GM12891 (cell line): ENCODE data around the gene AFF3.
A peak's percentile ranks its signal among the peaks of the same experiment; 100 is the strongest.

Experiments used
- DNase-seq: peaks from one replicate; pipeline ENCODE4 v3.0.0; 2011; ENCODE audit warnings: low spot score; ENCODE audit not compliant: insufficient read length
- FAIRE-seq: peaks from 2 replicates; lab custom pipeline; 2011; peaks lifted over from hg19 to GRCh38; lab: Jason Lieb, UNC
- PAX5 ChIP-seq: IDR thresholded peaks from 2 replicates; pipeline ENCODE4 v1.6.1; 2011; ENCODE audit warnings: low read length, moderate library complexity, mild to moderate bottlenecking; ENCODE audit not compliant: insufficient read depth, severe bottlenecking
- POLR2A ChIP-seq: IDR thresholded peaks from 2 replicates; pipeline ENCODE4 v1.6.1; 2011; ENCODE audit warnings: low read depth, low read length, control low read depth
- POLR2AphosphoS5 ChIP-seq: IDR thresholded peaks from 2 replicates; pipeline ENCODE4 v1.6.1; 2011; ENCODE audit warnings: low read depth, low read length, control low read depth
- POU2F2 ChIP-seq: IDR thresholded peaks from 2 replicates; pipeline ENCODE4 v1.6.1; 2011; ENCODE audit warnings: low read depth, mild to moderate bottlenecking, control low read depth, low read length, moderate library complexity
- SPI1 ChIP-seq: IDR thresholded peaks from 2 replicates; pipeline ENCODE4 v1.6.1; 2011; ENCODE audit warnings: low read depth, low read length, control low read depth
- TAF1 ChIP-seq: IDR thresholded peaks from 2 replicates; pipeline ENCODE4 v1.6.1; 2011; ENCODE audit warnings: low read depth, low read length, control low read depth

AFF3 gene

DNA sequence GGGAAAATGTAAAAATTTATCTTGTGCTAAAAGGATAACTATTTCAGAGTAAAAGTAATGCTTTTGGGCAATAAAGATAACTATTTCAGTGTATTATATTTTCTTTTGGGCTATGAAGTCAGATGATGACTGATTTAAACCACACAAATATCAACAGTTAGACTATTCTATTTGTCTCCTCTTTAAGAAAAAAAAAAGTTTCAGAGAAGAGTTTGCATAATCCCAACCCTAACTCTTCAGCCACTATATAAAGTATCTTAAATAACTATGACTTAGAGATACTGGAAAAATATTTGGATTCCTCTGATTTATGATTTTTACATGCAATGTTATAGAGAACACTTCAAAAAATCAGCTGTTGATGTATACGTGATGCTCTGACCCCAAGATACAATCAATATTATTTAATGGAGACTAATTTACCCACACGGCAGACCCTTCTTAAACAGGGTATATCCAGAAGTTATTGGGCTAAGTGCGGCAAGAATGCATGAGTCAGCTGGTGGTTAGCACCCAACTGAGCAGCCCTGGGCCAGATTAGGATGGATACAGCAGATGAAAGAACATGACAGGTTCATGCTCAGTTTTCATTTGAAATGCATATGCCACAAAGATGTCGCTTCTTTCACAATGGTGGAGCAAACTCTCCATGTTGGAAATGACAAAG lies 279.0 kb downstream of the AFF3 start:
- TF ChIP-seq POLR2AphosphoS5 (no peak), TAF1 (no peak), POU2F2 (no peak), PAX5 (no peak), POLR2A (no peak), SPI1 (no peak)
- FAIRE-seq (no peak), DNase-seq (no peak)

DNA sequence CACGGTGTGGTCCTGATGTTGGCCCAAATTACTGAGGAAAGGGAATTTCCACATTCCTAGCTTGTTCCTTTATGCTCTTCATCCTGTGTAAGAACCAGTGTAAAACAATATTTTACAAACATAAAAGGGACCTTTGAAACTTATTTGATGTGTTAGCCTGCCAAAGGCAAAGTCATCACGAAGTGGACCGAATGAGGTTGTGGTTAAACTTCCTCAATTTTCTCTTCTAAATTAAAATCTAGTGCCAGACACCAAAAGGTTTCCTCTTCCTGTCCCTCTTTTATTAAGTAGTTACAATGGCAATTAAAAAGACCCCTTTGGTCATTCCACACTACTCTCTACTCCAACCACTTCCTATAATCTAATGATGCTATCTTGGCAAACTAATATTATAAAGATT lies 279.8 kb downstream of the AFF3 start:
- DNase-seq (no peak), FAIRE-seq (no peak)
- no peak for TF ChIP-seq POLR2AphosphoS5
- TF ChIP-seq PAX5, result no peak
- TF ChIP-seq TAF1, result no peak
- TF ChIP-seq POU2F2, result no peak
- TF ChIP-seq SPI1, result no peak
- no peak for TF ChIP-seq POLR2A

DNA sequence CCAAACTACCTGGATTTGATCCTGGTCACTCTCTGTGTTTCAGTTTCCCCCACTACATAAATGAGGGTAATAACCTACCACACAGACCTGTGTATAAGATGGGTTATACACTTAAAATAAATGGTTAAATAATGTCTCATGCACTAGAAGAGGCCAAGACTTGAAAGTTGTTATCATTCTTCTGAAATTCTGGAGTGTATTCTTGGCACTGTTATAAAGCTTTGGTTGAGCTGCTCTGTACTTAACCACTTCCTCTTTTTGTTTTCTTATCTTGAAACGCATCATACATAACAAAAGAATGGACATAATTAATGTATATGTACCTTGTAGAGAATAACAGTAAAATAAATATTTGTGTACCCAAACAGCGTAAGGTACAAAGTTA lies 281.0 kb downstream of the AFF3 start:
- FAIRE-seq, result no peak

DNA sequence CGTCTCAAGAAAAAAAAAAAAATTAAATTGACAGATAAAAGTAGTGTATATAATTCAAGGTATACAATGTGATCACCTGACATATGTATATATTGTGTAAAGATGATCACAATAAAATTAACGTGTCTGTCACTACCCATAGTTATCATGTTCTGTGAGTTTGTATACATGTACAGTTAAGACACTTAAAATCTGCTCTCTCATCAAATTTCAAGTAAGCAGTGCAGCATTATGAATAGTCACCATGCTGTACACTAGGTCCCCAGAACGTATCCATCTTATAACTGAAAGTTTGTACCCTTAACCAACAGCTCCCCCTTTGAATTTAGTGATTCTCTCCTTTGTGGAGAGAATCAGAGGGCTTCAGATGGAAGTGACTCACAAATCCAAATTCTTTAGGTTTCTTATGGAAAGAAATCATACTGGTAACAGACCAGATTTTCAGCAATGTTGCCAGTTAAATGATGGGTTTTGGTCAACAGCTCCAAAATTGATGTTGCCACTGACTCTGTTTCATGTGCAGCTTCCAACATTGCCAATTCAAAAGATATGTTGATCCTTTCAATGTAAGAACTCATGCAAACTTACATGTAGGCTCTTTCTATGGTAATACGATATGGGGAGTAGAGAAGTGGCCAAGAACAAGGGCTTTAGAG lies 281.5 kb downstream of the AFF3 start:
- TF ChIP-seq POU2F2, result no peak
- TF ChIP-seq PAX5, result no peak
- no peak for TF ChIP-seq POLR2AphosphoS5
- TF ChIP-seq POLR2A, result no peak
- no peak for TF ChIP-seq TAF1
- TF ChIP-seq SPI1, result no peak
- no peak for FAIRE-seq
- DNase-seq, result no peak

More for the DNA sequence above, 281.0 kb downstream of the AFF3 start:
- no peak for TF ChIP-seq POLR2AphosphoS5
- TF ChIP-seq SPI1, result peak; percentile 97
- peak; percentile 17 for DNase-seq

DNA sequence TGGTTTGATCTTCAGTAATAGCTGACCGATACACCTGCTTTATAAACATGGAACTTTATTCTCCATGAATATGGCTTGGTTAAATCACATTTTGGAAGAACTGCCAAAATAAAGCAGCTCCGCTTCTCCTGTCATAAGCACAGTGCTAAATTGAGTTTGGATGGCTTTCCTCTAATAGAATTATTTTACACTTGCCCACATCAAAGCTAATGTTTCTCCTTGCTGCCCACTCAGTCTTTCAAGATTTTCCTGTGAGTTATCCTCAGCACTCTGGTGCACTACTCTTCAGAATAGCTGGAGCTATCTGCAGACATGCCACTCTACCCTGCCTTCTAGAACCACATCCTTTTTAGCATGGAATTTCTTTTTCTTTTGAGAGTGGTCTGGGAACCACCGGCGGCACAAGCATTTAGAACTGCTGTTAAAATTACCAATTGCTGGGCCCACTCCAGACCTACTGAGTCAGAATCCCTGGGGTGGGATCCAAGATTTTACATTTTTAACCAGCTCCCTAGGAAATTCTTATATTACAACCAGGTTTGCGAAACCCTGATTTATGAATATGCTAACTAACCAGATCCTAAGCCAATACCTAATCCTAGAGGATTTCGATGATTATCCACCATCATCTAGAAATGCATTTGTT lies 283.3 kb downstream of the AFF3 start:
- TF ChIP-seq PAX5, result no peak
- TF ChIP-seq TAF1, result no peak
- TF ChIP-seq POU2F2, result no peak
- TF ChIP-seq POLR2A, result no peak
- TF ChIP-seq POLR2AphosphoS5, result no peak
- TF ChIP-seq SPI1, result no peak
- DNase-seq (no peak), FAIRE-seq (peak; percentile 5)

DNA sequence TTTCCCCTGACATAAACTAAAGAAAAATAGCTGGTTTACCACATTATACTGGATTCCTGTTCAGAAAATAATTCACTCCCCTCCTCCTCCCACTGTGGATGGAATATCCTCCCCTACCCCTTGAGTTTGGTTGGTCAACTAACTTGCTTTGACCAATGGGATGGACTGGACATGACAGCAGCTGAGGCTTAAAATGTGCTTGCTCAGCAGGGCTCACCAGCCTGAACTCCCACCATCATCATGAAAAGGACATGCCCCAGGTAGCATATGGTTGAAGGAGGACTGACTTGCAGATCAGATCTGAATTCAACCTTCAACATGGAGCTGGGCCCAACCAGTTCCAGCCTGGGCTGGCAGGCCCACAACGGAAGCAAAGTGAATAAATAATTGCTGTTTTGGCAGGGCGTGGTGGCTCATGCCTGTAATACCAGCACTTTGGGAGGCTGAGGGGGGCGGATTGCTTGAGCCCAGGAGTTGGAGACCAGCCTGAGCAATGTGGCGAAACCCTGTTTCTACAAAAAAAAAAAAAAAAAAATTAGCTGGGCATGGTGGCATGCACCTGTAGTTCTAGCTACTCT lies 284.4 kb downstream of the AFF3 start:
- TF ChIP-seq POLR2A, result no peak
- no peak for TF ChIP-seq PAX5
- TF ChIP-seq POLR2AphosphoS5, result no peak
- TF ChIP-seq POU2F2, result no peak
- TF ChIP-seq SPI1, result no peak
- no peak for TF ChIP-seq TAF1
- DNase-seq (no peak), FAIRE-seq (peak; percentile 35)

DNA sequence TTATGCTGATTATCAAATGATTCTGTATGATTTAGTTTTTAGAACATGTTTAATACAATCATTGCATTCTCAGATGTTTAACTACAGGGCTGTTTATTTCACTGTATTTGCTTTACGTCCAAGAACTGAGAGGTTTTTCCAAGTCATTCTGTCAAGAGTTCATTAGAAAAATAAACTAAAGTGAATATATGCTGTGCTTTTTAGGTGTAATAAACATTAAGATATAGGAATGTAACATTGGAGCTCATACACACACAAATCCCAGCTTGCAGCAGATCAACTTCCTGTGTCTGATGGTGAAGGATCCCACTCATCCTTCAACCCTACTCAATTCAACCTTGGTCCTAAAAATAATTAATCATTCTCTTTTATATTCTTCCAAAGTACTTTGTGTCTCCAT lies 285.0 kb downstream of the AFF3 start:
- TF ChIP-seq PAX5, result no peak
- TF ChIP-seq POLR2A, result no peak
- no peak for TF ChIP-seq TAF1
- no peak for TF ChIP-seq POLR2AphosphoS5
- TF ChIP-seq SPI1, result no peak
- TF ChIP-seq POU2F2, result no peak
- FAIRE-seq (no peak), DNase-seq (no peak)

DNA sequence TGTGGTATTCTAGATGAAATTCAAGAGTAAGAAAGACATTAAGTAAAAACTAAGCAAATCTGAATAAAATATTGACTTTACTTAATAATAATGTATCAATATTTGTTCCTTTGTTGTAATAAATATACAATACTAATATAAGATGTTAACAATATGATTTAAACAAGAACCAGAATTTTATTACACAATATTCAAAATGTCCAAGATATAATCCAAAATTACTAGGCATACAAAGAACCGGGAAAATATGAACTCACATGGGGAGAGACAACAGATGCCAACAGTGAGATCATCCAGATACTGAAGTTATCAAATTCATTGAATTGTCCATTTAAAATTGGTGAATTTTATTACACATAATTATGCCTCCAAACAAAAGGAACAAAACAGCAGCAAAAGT lies 286.3 kb downstream of the AFF3 start:
- DNase-seq (no peak), FAIRE-seq (no peak)
- TF ChIP-seq POLR2A (no peak), POLR2AphosphoS5 (no peak), POU2F2 (no peak), SPI1 (no peak), PAX5 (no peak)

DNA sequence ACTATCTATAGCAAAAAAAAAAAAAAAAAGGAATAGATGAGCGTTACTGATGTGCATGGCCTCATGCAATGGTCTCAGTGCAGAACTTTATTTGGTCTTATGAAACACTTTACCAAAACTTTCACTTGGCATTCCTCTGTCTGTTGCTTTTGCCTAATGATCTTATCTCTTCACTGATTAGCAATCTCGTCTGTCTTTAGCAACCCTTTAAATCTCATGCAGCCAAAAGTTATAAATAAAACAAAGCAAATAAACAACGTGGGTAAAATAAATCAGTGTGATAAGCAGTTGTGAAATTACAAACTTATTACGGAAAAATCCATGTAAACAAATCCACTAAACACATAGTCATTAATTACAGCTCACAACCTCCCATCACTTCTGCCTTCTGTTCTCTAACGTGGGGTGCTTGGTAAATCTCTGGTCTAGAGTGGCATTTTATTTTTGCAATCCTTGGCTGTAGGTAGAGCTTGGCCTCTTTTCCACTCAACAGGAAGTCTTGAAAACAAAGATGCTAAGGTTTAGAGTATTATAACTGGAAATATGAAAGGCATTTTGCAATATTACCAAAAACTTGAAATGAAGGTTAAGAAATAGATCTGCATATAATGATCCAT lies 288.0 kb downstream of the AFF3 start:
- TF ChIP-seq PAX5 (no peak), POU2F2 (no peak), POLR2A (no peak), POLR2AphosphoS5 (no peak), TAF1 (no peak), SPI1 (no peak)
- FAIRE-seq, result no peak
- no peak for DNase-seq
